H1 (cell line): Measurements from ENCODE around the gene RNF4. TPM values are rescaled to one million over a fixed set of nuclear protein-coding genes. Genes with fewer than 3 reads are reported as not detected.

ENCODE experiments used
- CTCF ChIA-PET: fragments of 300-600 bp; sonication (Branson Sonifier 250); formaldehyde crosslinking; loops from one replicate; lab custom pipeline; 2021; ENCODE audit not compliant: partially characterized antibody; lab: Charles Lee
- POLR2A ChIA-PET: fragments of 300-600 bp; sonication (Branson Sonifier 250); formaldehyde crosslinking; loops from one replicate; lab custom pipeline; 2021; ENCODE audit warnings: inconsistent platforms; ENCODE audit not compliant: partially characterized antibody; lab: Charles Lee
- DNase-seq, 2 experiments: peaks; one replicate each; pipeline versions ENCODE4 v3.0.0 to v3.0.0-alpha.2; 2010 to 2022; ENCODE audit warnings: low spot score in 2 of 2, low read depth in 1 of 2, mixed read lengths in 1 of 2
- FAIRE-seq: peaks from 2 replicates; lab custom pipeline; 2011; peaks lifted over from hg19 to GRCh38; lab: Jason Lieb, UNC
- H2AFZ ChIP-seq: 2 replicates; pipeline ENCODE4 v1.8.1; 2012; ENCODE audit warnings: low read length, inconsistent platforms
- H2AK5ac ChIP-seq: 2 replicates; pipeline ENCODE4 v1.6.1; 2013; ENCODE audit warnings: low read depth, low read length
- H2BK120ac ChIP-seq: replicated peaks from 2 replicates; pipeline ENCODE3; 2013; ENCODE audit warnings: low read depth, low read length, inconsistent platforms
- H2BK12ac ChIP-seq: 2 replicates; pipeline ENCODE4 v1.6.1; 2013; ENCODE audit warnings: low read depth, low read length
- H2BK15ac ChIP-seq: 2 replicates; pipeline ENCODE4 v1.6.1; 2013; ENCODE audit warnings: low read length
- H2BK20ac ChIP-seq: 2 replicates; pipeline ENCODE4 v1.6.1; 2013; ENCODE audit warnings: low read length
- H2BK5ac ChIP-seq: 2 replicates; pipeline ENCODE4 v1.6.1; 2013; ENCODE audit warnings: low read depth, low read length
- H3K14ac ChIP-seq: 2 replicates; pipeline ENCODE4 v1.6.1; 2013; ENCODE audit warnings: inconsistent platforms; ENCODE audit not compliant: insufficient read length
- H3K18ac ChIP-seq: 2 replicates; pipeline ENCODE4 v1.6.1; 2013; ENCODE audit warnings: low read length; ENCODE audit errors: extremely low read depth
- H3K23ac ChIP-seq: 2 replicates; pipeline ENCODE4 v1.6.1; 2013; ENCODE audit warnings: inconsistent platforms; ENCODE audit not compliant: insufficient read length
- H3K23me2 ChIP-seq: 2 replicates; pipeline ENCODE4 v1.6.1; 2013; ENCODE audit warnings: low read depth, low read length
- H3K27ac ChIP-seq: 2 replicates; pipeline ENCODE4 v1.6.1; 2011; ENCODE audit warnings: low read depth, low read length, inconsistent platforms
- H3K27me3 ChIP-seq, 4 experiments: replicated peaks in 1 of 4; 1 replicate in 1 of 4; 2 replicates in 3 of 4; pipeline versions ENCODE4 v1.6.1 to v1.8.1; 2011 to 2013; ENCODE audit warnings: low read length in 3 of 4, mild to moderate bottlenecking in 3 of 4, inconsistent platforms in 2 of 4, mixed read lengths in 2 of 4, moderate library complexity in 1 of 4; ENCODE audit not compliant: control insufficient read depth in 3 of 4, insufficient read depth in 3 of 4; ENCODE audit errors: extremely low read depth in 1 of 4
- H3K36me3 ChIP-seq, 4 experiments: 2 replicates each; pipeline versions ENCODE4 v1.6.1 to v1.8.1; 2011 to 2013; ENCODE audit warnings: mild to moderate bottlenecking in 4 of 4, low read length in 3 of 4, moderate library complexity in 2 of 4, control low read depth in 1 of 4, inconsistent platforms in 1 of 4; ENCODE audit not compliant: insufficient read depth in 4 of 4, control insufficient read depth in 2 of 4
- H3K4ac ChIP-seq: replicated peaks from 2 replicates; pipeline ENCODE3; 2013; ENCODE audit warnings: low read length, low read depth, mixed read lengths, inconsistent platforms; ENCODE audit not compliant: insufficient read length
- H3K4me1 ChIP-seq, 4 experiments: replicated peaks in 1 of 4; 1 replicate in 1 of 4; 2 replicates in 3 of 4; pipeline versions ENCODE4 v1.6.1 to v1.8.1; 2011 to 2013; ENCODE audit warnings: low read length in 3 of 4, inconsistent platforms in 2 of 4, mixed read lengths in 1 of 4; ENCODE audit not compliant: insufficient read depth in 4 of 4, control insufficient read depth in 3 of 4
- H3K4me2 ChIP-seq, 2 experiments: 2 replicates each; pipeline versions ENCODE4 v1.6.1 to v1.8.1; 2011 to 2013; ENCODE audit warnings: low read depth in 2 of 2, low read length in 2 of 2, control low read depth in 1 of 2, inconsistent platforms in 1 of 2, mild to moderate bottlenecking in 1 of 2; ENCODE audit not compliant: insufficient read depth in 1 of 2
- H3K4me3 ChIP-seq, 4 experiments: fragments of 200-600, 300-600 bp in 1 of 4; sonication (generic), shearing (Covaris generic), sonication (Bioruptor Twin) in 1 of 4; 2 replicates each; pipeline versions ENCODE4 v1.5.1 to v1.8.1; 2011 to 2016; ENCODE audit warnings: low read length in 4 of 4, low read depth in 3 of 4, control low read depth in 2 of 4, inconsistent platforms in 2 of 4, mild to moderate bottlenecking in 2 of 4, mixed read lengths in 1 of 4, moderate library complexity in 1 of 4; ENCODE audit not compliant: insufficient read depth in 2 of 4; ENCODE audit errors: extremely low read depth in 1 of 4
- H3K56ac ChIP-seq: replicated peaks from 2 replicates; pipeline ENCODE3; 2013; ENCODE audit warnings: low read depth, mild to moderate bottlenecking, mixed read lengths, low read length, inconsistent platforms; ENCODE audit not compliant: insufficient read length
- H3K79me1 ChIP-seq: 2 replicates; pipeline ENCODE4 v1.6.1; 2013; ENCODE audit warnings: low read depth, low read length, control low read depth
- H3K79me2 ChIP-seq, 2 experiments: 2 replicates each; pipeline versions ENCODE4 v1.6.1 to v1.8.1; 2012 to 2013; ENCODE audit warnings: low read length in 2 of 2, mild to moderate bottlenecking in 2 of 2, inconsistent platforms in 1 of 2; ENCODE audit not compliant: insufficient read depth in 2 of 2, control insufficient read depth in 1 of 2
- H3K9ac ChIP-seq, 4 experiments: replicated peaks in 1 of 4; 1 replicate in 1 of 4; 2 replicates in 3 of 4; pipeline versions ENCODE4 v1.6.1 to v1.8.1; 2011 to 2013; ENCODE audit warnings: low read depth in 3 of 4, low read length in 3 of 4, control low read depth in 2 of 4, mild to moderate bottlenecking in 2 of 4, moderate library complexity in 2 of 4, inconsistent platforms in 1 of 4; ENCODE audit errors: extremely low read depth in 1 of 4
- H3K9me3 ChIP-seq, 2 experiments: 2 replicates each; pipeline versions ENCODE4 v1.6.1 to v1.8.1; 2012 to 2013; ENCODE audit warnings: mild to moderate bottlenecking in 2 of 2, moderate library complexity in 2 of 2, control low read depth in 1 of 2, inconsistent platforms in 1 of 2, low read depth in 1 of 2, low read length in 1 of 2, mixed read lengths in 1 of 2; ENCODE audit not compliant: insufficient read depth in 2 of 2
- H4K20me1 ChIP-seq, 2 experiments: replicated peaks in 1 of 2; 2 replicates each; pipeline versions ENCODE3 to v1.8.1; 2011 to 2013; ENCODE audit warnings: inconsistent platforms in 2 of 2, low read length in 2 of 2, mild to moderate bottlenecking in 1 of 2; ENCODE audit not compliant: insufficient read depth in 2 of 2, control insufficient read depth in 1 of 2
- H4K5ac ChIP-seq: 2 replicates; pipeline ENCODE4 v1.6.1; 2013; ENCODE audit warnings: low read length, low read depth, mixed read lengths, inconsistent platforms; ENCODE audit not compliant: insufficient read length
- H4K8ac ChIP-seq: 2 replicates; pipeline ENCODE4 v1.8.0; 2013; ENCODE audit warnings: mild to moderate bottlenecking, moderate library complexity, low read length, inconsistent platforms; ENCODE audit not compliant: insufficient read depth; ENCODE audit errors: extremely low read depth
- H4K91ac ChIP-seq: replicated peaks from 2 replicates; pipeline ENCODE3; 2013; ENCODE audit warnings: low read length, mixed read lengths, inconsistent platforms; ENCODE audit not compliant: insufficient read length
- GTF2F1 ChIP-seq: IDR thresholded peaks from 2 replicates; pipeline ENCODE4 v1.6.1; 2012; ENCODE audit warnings: low read depth, low read length, improper control_type of control experiment, borderline replicate concordance
- PHF8 ChIP-seq: fragments of 200-600 bp; sonication (generic); conservative IDR thresholded peaks from 2 replicates; pipeline ENCODE4 v1.7.1; 2012; ENCODE audit warnings: low read depth, mild to moderate bottlenecking, inconsistent platforms, low read length, moderate library complexity
- POU5F1 ChIP-seq: IDR thresholded peaks from 2 replicates; pipeline ENCODE4 v1.6.1; 2011; ENCODE audit warnings: low read depth, mild to moderate bottlenecking, low read length, moderate library complexity
- WGBS, 2 experiments: shearing (Covaris generic) in 1 of 2; methylation state at CpG; one replicate each; pipeline versions ENCODE4 v1.1.6 to v1.1.7; 2013 to 2015; ENCODE audit warnings: low lambda C conversion rate in 2 of 2, mixed read lengths in 2 of 2, inconsistent platforms in 1 of 2, low coverage in 1 of 2, missing lambda C conversion rate in 1 of 2; ENCODE audit not compliant: insufficient replicate concordance in 2 of 2, insufficient coverage in 1 of 2, insufficient read length in 1 of 2; ENCODE audit errors: extremely low coverage in 1 of 2, missing lambda C conversion rate in 1 of 2; 5-methylcytosine and 5-hydroxymethylcytosine counted together
- polyA plus RNA-seq, 7 experiments: library from polyadenylated mRNA; depleted of rRNA in 3 of 7; stranded (reverse) in 5 of 7; unstranded in 2 of 7; fragments of >200 nt in 5 of 7; fragments of 200-250 nt in 2 of 7; gene quantifications; 1 replicate in 5 of 7; 2 replicates in 1 of 7; 4 replicates in 1 of 7; pipeline versions ENCODE4 v1.2.1 to v1.2.3, GENCODE V29; 2011 to 2013; ENCODE audit warnings: missing spikeins in 2 of 7, mixed read lengths in 2 of 7
- total RNA-seq: library from RNA; stranded (reverse); fragmentation: NEBNext Ultra II Directional; extraction: Animal tissue kit (Norgen Biotek cat#: 25700); gene quantifications from 2 replicates; pipeline ENCODE4 v1.2.1, GENCODE V29; 2021

The RNF4 gene
- total and polyA plus RNA-seq, 2 of the 8 experiments (the other 6 are each of a cell fraction or from before 2014, with no cell fraction given): 68.2 to 78.9 TPM

GRCh38 chr4:2500547-2500946 lies 31.6 kb downstream of the RNF4 start:
- peaks cover 12% of the 10 kb centered on the region for H3K79me1 ChIP-seq
- H3K36me3 ChIP-seq: peaks cover 22 to 77% (median 58%) of the 10 kb centered on the region in 4 experiments
- WGBS, 2 experiments: 96% methylated on average over 2 of the region's 2 CpGs; no CpG with 5 or more reads in 1 of the 2 experiments

More at GRCh38 chr4:2500547-2500946, 31.6 kb downstream of the RNF4 start:
- H3K18ac ChIP-seq: no peak overlapping the region
- TF ChIP-seq PHF8 (no peak), GTF2F1 (no peak), POU5F1 (no peak)
- no peak overlapping the region for H2BK120ac ChIP-seq
- H3K23ac ChIP-seq: no peak overlapping the region
- no peak overlapping the region for H3K9ac ChIP-seq
- H3K27me3 ChIP-seq: no peaks in the 10 kb centered on the region
- no peak overlapping the region for H3K56ac ChIP-seq
- H3K4me3 ChIP-seq: no peak overlapping the region
- ChIA-PET POLR2A (no interaction called here), CTCF (no interaction called here)
- H3K4ac ChIP-seq: no peak overlapping the region
- no peak overlapping the region for H2BK12ac ChIP-seq
- no peak overlapping the region for H2AFZ ChIP-seq
- H3K4me2 ChIP-seq: no peak overlapping the region
- H2BK20ac ChIP-seq: no peak overlapping the region
- no peak overlapping the region for H4K91ac ChIP-seq
- H2AK5ac ChIP-seq: no peak overlapping the region
- no peak overlapping the region for H4K8ac ChIP-seq
- H2BK5ac ChIP-seq: no peak overlapping the region
- no peak overlapping the region for H3K27ac ChIP-seq
- no peak overlapping the region for H2BK15ac ChIP-seq
- H3K9me3 ChIP-seq: no peaks in the 10 kb centered on the region
- no peak overlapping the region for H3K14ac ChIP-seq
- peaks cover 12 to 19% of the 10 kb centered on the region in 2 experiments for H4K20me1 ChIP-seq
- peaks cover 2 to 22% of the 10 kb centered on the region in 2 experiments; a peak in 2 of 4 replicates for H3K79me2 ChIP-seq
- H4K5ac ChIP-seq: no peak overlapping the region
- FAIRE-seq: no peak
- no peaks in the 10 kb centered on the region for H3K4me1 ChIP-seq
- DNase-seq: no peak
- no peaks in the 10 kb centered on the region; the same call in 1 of the 2 replicates for H3K23me2 ChIP-seq
